Measurements from ENCODE around the gene KIAA2012. TPM values are rescaled to one million over a fixed set of nuclear protein-coding genes. Genes with fewer than 3 reads are reported as not detected.
"Not testable (repeated sequence)": the region's sequence is repeated elsewhere in the genome, so short reads cannot be mapped to it uniquely, and the experiment has no call there.

The KIAA2012 gene
- total RNA-seq, 2 donors from 2014 or later: not detected

DNA sequence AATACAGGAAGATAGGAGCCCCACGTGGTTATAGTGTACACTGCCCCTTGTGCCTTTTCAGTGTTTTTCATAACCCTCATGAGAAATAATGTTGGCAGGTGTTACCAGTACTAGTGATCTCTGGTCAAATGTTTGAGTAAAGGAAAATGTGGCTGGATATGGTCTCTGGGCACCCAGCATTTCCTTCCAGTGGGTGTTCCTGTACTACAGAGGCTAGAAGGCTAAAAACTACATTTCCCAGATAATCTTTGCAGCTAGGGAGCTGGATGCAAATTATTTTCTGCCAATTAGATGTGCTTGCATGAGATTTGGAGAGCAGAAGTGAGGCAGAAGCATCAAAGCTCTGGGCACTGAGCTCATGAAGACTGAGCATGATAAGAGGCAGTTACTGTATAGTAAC is 45.1 kb downstream of the KIAA2012 start:
- H3K36me3 Mint-ChIP-seq: no peaks in the 10 kb centered on the region

DNA sequence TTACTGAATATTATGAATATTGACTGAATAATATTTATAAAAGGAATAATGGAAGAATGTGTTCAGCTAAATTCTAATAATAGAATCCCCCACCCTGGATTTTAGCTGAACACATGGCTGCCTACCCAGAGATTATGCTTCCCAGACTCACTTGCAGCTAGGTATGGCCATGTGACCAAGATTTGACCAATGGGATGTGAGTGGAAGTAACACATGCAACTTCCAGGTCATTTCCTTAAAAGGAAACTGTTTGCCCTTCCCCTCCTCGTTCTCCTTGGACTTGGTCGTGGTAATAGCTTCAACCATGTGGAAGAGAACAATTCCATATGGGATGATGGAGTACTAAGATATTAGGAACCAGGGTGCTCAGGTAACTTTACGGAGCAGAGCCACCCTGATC is 47.8 kb downstream of the KIAA2012 start:
- H3K36me3 Mint-ChIP-seq: no peaks in the 10 kb centered on the region
- H3K9me3 Mint-ChIP-seq: peaks cover 8 to 20% of the 10 kb centered on the region in 2 donors
- no peak overlapping the region for H3K27ac Mint-ChIP-seq
- DNase-seq (ENCODE audit: low spot score in 2 of 2) (no peak), ATAC-seq (no peak)

More for the DNA sequence above, 45.1 kb downstream of the KIAA2012 start:
- Mint-ChIP-seq H3K9me3 (peaks cover 8 to 20% of the 10 kb centered on the region in 2 donors), H3K27ac (no peak overlapping the region)
- DNase-seq (ENCODE audit: low spot score in 2 of 2) (no peak), ATAC-seq (no peak)

DNA sequence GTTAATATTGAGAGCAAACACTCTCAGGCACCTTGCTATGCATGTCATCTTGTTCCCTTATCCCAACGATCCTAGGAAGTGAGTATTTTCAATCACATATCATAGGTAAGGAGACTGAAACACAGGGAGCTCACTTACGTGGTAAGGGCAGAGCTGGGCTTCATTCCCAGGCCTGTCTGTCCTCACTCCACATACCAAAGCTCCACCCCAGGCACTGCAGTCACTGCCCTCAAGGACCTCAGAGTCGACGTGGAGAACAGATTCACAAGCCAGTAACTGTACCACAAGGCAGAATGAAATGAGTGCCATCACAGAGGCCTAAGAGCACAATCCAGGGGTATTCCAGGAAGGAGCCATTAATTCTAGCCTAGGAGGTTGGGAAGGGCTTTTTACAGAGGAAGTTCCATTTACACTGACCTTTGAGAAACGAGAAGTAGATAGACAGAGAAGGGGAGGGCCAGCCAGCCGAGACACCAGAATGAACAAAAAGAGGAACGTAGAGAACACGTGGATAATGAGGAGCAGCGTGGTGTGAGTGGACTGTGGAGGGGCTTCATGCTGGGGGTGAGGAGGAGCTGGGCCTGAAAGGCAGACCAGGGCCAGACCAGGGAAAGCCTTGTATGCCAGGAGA is 48.6 kb downstream of the KIAA2012 start:
- ATAC-seq (no peak), DNase-seq (ENCODE audit: low spot score in 2 of 2) (no peak)
- no peak overlapping the region for H3K27ac Mint-ChIP-seq
- H3K9me3 Mint-ChIP-seq: peaks cover 8 to 17% of the 10 kb centered on the region in 2 donors
- H3K36me3 Mint-ChIP-seq: no peaks in the 10 kb centered on the region

DNA sequence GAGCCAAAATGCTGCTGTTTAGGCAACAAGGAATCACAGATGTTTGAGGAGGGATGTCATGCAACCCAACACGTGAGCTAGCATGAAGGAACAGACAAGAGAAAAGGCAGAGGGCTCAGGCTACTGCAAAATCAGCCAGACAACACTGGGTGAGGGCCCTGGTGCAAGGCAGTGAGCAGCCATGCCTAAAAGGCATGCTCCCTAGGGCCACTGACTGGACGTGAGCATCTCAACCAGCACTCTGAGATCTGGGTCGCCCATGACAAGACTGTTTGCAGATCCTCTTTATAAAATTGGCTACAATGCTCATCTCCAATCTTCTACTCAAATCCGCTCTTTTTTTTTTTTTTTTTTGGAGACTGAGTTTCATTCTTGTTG is 49.1 kb downstream of the KIAA2012 start:
- Mint-ChIP-seq H3K9me3 (peaks cover 8 to 14% of the 10 kb centered on the region in 2 donors), H3K36me3 (no peaks in the 10 kb centered on the region), H3K27ac (no peak overlapping the region)
- ATAC-seq (no peak), DNase-seq (ENCODE audit: low spot score in 2 of 2) (no peak)

DNA sequence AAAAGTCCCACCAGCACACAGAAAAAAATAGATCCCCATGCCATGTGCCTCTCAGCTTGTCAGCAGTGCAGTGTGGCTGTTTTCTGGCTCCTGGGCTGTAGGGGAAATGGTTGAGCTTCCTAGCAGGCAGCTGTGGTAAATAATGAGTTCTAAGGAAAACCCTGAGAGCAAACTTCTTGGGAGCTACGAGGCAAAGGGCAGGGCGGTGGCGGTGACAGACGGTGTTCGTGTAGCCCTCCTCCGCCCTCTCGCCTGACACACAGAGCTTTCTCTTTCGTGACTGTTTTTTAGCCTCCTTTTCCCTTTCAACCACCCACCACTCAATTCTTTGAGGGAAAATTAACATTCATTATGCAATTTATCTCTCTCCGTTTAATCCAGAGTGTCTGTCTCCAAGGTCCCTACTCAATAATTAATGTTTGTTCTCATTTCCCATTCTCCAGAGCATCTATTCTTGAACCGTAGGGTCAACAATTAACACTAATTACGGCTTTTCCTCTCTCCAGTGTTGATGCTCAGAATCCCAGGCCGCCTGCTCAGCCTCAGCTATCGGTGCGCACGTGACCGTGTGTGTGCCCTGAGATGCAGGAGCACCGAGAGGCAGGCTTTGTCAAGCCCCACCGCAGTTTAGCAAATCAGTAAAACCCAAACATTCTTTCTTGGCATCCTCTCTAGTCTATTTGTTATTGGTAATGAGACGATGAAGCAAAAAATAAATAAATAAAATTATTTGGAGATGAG is 50.1 kb downstream of the KIAA2012 start:
- no peak for ATAC-seq

DNA sequence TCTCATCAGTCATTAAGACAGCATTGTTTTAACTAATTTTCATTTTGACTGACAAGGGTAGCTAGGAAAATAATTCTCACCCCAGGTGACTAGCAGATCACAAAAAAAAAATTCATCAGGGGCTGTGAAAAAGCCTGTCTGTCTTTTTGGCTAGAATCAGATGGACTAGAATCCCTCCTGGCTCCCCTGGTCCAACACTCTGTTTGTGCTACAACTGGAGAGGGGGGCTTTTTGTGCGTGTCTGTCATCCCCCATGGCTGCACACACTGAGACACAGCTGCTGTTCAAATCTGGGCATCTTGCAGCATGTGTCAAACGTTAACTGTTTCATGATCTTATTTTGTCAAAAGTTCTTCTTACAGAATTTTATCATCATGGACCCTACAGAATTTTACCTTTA is 51.2 kb downstream of the KIAA2012 start:
- Mint-ChIP-seq H3K9me3 (peaks cover 8 to 14% of the 10 kb centered on the region in 2 donors), H3K27ac (no peak overlapping the region), H3K36me3 (no peaks in the 10 kb centered on the region)
- DNase-seq (ENCODE audit: low spot score in 2 of 2) (no peak), ATAC-seq (no peak)

More for the DNA sequence above, 50.1 kb downstream of the KIAA2012 start:
- Mint-ChIP-seq H3K36me3 (no peaks in the 10 kb centered on the region), H3K27ac (no peak overlapping the region), H3K9me3 (peaks cover 8 to 14% of the 10 kb centered on the region in 2 donors)
- no peak for DNase-seq (ENCODE audit: low spot score in 2 of 2)

DNA sequence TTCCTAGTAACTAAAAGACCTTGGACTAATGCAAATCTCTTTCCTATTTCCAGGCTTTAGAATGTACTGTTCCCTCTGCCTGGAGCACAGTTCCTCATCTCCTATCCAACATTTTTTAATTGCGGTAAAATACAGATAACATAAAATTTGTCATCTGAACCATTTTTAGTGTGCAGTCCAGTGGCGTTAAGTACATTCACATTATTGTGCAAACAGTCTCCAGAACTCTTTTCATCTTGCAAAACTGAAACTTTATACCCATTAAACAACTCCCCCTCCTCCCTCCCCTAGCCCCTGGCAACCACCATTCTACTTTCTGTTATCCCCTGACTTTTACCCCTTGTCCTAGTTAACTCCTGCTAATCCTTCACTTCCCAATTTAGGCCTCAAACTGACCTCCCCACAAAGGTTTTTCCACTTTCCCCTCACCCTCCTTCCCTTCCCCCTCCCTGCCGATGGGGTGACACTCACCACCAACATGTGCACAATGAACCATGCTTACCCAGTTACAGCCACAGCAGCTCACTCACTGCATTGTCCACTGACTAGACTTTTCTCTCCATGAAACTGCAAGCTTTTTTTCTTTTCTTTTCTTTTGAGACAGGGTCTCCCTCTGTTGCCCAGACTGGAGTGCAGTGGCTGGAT is 54.8 kb downstream of the KIAA2012 start:
- no peak for ATAC-seq
- Mint-ChIP-seq H3K27ac (no peak overlapping the region), H3K36me3 (no peaks in the 10 kb centered on the region), H3K9me3 (no peaks in the 10 kb centered on the region)
- no peak for DNase-seq (ENCODE audit: low spot score in 2 of 2)

DNA sequence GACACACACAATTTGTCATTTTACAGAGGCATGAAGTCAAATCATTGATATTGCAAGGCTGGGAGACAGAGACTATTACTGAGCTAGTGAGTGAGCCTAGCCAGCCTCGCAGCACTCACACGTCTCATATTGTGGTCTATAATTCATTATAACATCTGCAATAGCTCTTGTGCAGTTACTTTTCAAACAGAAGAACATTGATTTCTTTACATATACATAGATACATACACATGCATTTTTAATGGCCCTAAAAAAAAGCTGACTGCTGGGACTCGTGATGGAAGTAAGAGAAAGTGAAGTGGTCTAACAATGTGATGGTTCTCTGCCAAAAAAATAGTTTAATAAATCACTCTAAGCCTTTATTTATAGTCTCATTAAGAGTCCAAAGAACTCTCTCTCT is 56.8 kb downstream of the KIAA2012 start:
- Mint-ChIP-seq H3K36me3 (no peaks in the 10 kb centered on the region), H3K9me3 (no peaks in the 10 kb centered on the region), H3K27ac (no peak overlapping the region)
- no peak for DNase-seq (ENCODE audit: low spot score in 2 of 2)
- no peak for ATAC-seq

DNA sequence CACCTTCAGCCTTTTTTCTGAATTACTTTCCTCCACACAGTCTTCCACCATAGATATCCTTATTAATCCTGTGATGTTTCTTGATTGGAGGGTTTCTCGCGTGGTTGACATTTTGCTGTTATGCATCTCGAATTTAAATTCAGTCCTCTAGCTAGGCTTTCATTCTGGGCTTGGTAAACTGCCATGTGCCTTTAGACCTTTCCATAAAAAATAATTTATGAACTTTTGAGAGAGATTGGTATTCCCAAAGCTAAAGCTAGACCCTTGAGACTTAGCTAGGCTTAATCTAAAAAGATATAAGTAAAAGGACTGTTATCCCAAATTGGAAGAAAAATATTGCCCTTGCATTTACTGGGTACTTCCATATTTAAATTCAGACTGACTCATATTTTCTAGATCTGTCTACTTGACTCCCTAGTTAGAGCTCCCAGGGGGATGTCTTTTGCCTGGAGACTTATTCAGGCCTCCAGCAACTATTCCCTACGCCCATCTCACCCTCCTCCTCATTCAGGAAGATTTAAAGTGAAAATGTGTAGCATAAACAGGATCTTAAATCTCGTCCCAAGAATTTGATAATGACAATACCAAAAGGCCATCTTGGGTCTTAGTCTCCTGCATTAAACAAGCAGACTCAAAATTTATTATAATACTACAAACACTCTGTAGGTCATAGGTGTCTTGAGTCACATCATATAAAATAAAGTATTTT is 60.3 kb downstream of the KIAA2012 start:
- ATAC-seq (no peak), DNase-seq (ENCODE audit: low spot score in 2 of 2) (no peak)
- H3K27ac Mint-ChIP-seq: no peak overlapping the region
- no peaks in the 10 kb centered on the region for H3K9me3 Mint-ChIP-seq
- no peaks in the 10 kb centered on the region for H3K36me3 Mint-ChIP-seq

DNA sequence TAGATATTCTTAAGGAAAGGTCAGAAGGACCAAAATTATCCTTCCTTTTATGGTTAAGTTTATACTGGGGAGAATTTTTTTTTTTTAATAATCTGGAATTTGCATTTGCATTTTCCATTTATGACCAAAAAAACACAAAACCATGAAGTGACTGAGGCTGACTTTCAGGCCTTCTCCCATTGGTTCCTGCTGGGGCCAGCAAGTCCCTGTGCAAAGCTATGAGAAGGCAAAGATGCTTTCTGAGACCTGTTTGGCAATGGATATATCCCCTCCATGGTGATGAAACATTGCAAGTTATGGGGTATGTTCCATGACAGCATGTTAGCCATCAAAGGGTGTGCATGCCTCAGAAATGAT is 60.8 kb downstream of the KIAA2012 start:
- no peak for DNase-seq (ENCODE audit: low spot score in 2 of 2)
- ATAC-seq: no peak
- H3K9me3 Mint-ChIP-seq: no peaks in the 10 kb centered on the region
- H3K36me3 Mint-ChIP-seq: no peaks in the 10 kb centered on the region
- H3K27ac Mint-ChIP-seq: no peak overlapping the region

DNA sequence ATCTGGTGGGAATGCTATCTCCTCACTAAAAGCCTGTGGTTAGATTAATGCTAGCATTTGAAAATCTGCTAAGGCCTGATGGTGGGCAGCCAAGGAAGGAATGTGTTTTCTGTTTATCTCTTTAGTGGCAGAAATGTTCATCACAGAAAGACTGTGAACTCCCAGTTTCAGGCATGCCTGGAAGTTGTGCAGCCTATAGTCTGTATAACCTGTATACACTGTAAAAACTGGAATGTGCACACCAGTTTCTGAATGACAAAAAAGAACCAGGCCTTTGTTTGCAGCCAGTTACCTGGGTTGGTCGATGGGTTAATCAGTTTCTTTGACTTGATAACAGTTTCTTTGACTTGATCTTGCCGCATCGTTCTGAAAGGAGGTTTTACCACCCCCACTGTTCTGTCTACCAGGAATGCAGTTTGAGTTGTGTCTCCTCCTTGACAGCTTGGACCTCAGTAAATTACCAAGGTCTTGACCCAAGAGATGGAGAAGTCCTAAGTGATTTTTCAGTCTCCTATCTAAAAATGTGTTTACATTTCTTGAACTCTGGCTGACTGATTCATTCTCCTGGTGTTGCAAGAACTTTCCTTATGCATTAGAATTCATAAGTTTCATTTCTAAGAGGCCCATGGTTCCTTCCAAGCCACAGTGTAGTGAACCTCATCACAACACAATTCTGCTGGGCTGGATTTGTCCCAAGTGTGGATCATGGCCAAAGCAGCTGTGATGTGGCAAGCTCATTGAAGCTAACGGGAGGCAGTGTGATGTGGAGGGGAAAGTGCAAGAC is 62.2 kb downstream of the KIAA2012 start:
- H3K9me3 Mint-ChIP-seq: no peaks in the 10 kb centered on the region
- no peaks in the 10 kb centered on the region for H3K36me3 Mint-ChIP-seq
- no peak overlapping the region for H3K27ac Mint-ChIP-seq
- DNase-seq (ENCODE audit: low spot score in 2 of 2) (no peak), ATAC-seq (no peak)

DNA sequence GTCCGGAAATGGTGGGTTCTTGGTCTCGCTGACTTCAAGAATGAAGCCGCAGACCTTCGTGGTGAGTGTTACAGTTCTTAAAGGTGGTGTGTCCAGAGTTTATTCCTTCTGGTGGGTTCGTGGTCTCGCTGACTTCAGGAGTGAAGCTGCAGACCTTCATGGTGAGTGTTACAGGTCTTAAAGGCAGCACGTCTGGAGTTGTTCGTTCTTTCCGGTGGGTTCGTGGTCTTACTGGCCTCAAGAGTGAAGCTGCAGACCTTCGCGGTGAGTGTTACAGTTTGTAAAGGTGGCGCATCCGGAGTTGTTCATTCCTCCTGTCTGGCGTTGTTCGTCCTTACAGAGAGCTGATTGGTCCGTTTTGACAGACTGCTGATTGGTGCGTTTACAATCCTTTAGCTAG is 63.0 kb downstream of the KIAA2012 start:
- not testable (repeated sequence) for H3K9me3 Mint-ChIP-seq; H3K36me3 Mint-ChIP-seq; H3K27ac Mint-ChIP-seq; DNase-seq (ENCODE audit: low spot score in 2 of 2); ATAC-seq

DNA sequence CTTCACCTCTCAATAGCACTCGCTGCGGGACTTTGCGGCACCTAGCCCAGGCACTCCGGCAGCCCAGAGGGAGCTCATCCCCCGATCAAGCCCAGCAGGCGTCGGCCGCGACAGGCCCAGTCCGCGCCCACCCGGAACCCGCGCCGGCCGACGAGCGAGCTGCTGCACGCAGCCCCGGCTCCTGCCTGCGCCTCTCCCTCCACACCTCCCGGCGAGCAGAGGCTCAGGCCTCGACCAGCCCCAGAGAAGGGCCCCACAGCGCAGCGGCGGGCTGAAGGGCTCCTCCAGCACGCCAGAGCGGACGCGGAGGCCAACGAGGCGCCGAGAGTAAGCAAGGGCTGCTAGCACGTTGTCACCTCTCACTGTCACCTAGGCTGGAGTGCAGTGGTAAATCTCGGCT is 63.5 kb downstream of the KIAA2012 start:
- Mint-ChIP-seq H3K9me3 (no peaks in the 10 kb centered on the region), H3K36me3 (no peaks in the 10 kb centered on the region), H3K27ac (no peak overlapping the region)
- DNase-seq (ENCODE audit: low spot score in 2 of 2) (no peak), ATAC-seq (no peak)

DNA sequence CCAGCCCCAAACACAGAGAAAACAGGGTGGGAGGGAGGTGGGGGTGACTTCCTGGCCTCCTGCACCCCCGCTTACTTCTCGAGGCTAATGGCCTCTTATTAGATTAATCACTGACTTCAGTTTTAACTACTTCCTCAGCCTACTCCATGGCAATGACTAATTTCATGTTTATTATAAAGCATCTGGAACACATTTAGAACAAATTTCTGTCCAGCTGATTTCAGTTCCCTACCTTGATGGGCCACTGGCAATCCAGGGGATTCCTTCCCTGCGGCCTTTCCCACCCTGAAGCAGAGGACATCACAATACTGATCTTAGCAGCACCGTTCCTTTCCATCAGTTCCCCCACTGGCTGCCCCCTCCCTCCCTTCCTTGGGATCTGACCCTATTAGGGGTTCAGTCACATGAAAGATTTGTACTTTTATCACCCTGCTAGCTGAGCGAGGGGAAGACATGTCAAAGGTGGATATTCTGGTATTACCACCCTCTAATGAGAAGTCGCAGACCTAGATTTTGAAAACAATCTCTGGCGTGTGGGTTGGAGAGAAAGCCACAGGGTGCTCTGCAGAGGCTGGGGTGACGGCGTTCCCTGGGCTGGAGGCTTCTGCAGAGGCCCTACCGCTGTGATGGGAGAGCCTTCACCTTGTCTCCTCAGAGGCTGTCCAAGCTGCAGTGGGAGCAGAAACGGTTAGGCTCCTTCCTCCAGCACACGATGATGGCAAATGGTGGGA is 67.6 kb downstream of the KIAA2012 start:
- Mint-ChIP-seq H3K27ac (peak overlapping the region in 1 of 2 donors; percentile 37), H3K36me3 (no peaks in the 10 kb centered on the region), H3K9me3 (no peaks in the 10 kb centered on the region)
- DNase-seq (ENCODE audit: low spot score in 2 of 2): no peak
- no peak for ATAC-seq

DNA sequence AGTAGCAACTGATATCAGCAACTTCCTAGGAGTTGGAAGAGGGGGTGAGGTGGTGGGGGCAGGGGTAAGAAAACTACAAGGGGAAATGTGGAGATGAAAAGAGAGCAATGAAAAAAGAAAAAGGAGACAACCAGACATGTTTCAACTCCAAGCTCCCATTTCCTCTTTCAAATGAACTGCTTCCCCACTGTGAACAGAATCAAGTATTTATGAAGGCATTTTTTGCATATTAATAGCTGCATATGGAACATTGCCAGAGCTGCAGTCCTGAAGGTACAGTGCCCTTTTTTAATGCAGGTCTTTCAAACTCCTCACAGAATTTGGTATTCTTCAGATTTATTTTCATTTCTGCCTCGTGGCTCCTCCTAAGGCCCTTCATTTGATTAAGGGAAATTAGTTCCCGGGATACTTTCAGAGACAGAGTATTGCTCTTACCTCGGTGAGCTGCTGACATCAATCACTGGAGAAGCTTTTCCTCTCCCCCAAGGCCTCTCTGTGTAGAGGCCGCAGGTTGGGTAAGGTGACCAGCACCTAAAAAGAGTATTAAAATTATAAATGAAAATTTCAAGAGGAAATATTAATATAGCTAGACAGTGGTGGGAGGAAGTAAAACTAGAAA is 68.4 kb downstream of the KIAA2012 start:
- no peaks in the 10 kb centered on the region for H3K36me3 Mint-ChIP-seq
- H3K9me3 Mint-ChIP-seq: no peaks in the 10 kb centered on the region
- DNase-seq (ENCODE audit: low spot score in 2 of 2) (no peak), ATAC-seq (no peak)
- peak overlapping the region in 1 of 2 donors; percentile 37 for H3K27ac Mint-ChIP-seq

DNA sequence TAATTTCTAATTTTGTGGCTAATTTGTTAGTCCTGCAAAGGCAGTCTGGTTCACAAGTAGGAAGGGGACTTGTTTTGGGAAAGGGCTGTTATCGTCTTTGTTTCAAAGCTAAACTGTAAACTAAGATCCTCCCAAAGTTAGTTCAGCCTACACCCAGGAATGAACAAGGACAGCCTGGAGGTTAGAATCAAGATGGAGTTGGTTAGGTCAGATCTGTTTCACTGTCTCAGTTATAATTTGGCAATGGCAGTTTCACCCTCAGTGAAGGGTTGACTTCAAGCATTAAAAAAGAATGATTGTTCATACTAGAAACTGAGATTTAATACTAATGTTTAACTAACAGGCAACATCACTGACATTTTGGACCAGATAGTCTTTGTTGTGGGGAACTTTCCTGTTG is 69.5 kb downstream of the KIAA2012 start:
- ATAC-seq (no peak), DNase-seq (ENCODE audit: low spot score in 2 of 2) (no peak)
- Mint-ChIP-seq H3K27ac (no peak overlapping the region), H3K9me3 (no peaks in the 10 kb centered on the region), H3K36me3 (no peaks in the 10 kb centered on the region)

Measured in activated naive CD4-positive, alpha-beta T cell treated with anti-CD3 and anti-CD28 coated beads, Interleukin-2, amount 50 U/mL, for 72 hours (primary cell).